Middle frontal gyrus (tissue), 1 donor: ENCODE data around the gene FGR.

Experiments
- DNase-seq: peaks from one replicate; pipeline ENCODE4 v3.0.0-alpha.2; 2015; ENCODE audit warnings: low spot score; ENCODE audit errors: extremely low spot score

Gene FGR

GRCh38 chr1:27568300-27569087 is 66.5 kb downstream of the FGR start:
- no peak for DNase-seq

- DNase-seq, result no peak
These were observed 67.0 kb downstream of the FGR start for GRCh38 chr1:27567971-27568299.

GRCh38 chr1:27567146-27567526 is 67.8 kb downstream of the FGR start:
- DNase-seq, result no peak

- DNase-seq, result no peak
These were observed 68.4 kb downstream of the FGR start for GRCh38 chr1:27566462-27567145.

- no peak for DNase-seq
These were observed 70.0 kb downstream of the FGR start for GRCh38 chr1:27564710-27565649.

GRCh38 chr1:27563591-27564471 is 71.2 kb downstream of the FGR start:
- DNase-seq, result no peak

GRCh38 chr1:27563341-27563590 is 71.7 kb downstream of the FGR start:
- DNase-seq, result no peak

GRCh38 chr1:27562534-27563340 is 72.2 kb downstream of the FGR start:
- DNase-seq, result no peak
